GM19463 (cell line): ENCODE data around the gene MMP17.

Experiments used
- ATAC-seq: cut with Tn5 transposase; IDR thresholded peaks from one replicate; pipeline ENCODE4 v1.9.1; 2021; ENCODE audit warnings: mild to moderate bottlenecking, moderate library complexity; ENCODE audit not compliant: unreplicated experiment

MMP17 gene

DNA sequence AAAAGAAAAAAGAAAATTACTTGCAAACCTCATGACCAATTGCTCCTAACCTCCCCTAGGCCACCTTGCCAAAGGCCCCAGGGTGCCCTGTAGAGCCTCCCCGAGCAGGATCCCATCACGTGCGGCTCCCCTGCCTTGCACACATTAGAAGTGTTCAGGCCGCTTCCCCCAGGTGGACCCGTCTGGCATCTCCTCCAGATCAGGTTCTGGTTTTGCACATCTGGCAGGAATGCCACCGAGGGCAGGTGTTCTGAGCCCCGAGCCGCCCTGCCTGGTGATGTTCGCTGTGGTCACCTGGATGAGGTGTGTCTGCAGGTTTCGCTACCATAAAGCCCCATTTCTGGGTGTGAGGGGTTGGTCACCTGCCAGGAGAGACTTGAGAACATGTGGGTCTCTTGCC, 19.3 kb downstream of the MMP17 start:
- ATAC-seq: no peak

DNA sequence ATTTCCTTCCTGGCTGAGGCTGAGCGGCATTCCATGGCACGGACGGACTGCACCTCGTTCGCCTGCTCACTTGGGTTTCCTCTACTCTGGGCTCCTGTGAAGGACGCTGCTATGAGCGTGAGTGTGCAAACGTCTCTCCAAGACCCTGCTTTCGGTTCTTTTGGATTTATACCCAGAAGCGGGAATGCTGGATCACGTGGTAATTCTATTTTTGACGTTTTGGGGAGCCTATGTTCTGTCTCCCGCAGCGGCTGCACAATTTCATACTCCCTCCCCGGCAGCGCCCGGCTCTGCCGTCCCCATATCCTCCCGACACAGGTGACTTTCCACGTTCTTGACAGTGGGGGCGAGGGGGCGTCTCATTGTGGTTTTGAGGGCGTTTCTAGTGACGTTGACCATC, 20.6 kb downstream of the MMP17 start:
- no peak for ATAC-seq

DNA sequence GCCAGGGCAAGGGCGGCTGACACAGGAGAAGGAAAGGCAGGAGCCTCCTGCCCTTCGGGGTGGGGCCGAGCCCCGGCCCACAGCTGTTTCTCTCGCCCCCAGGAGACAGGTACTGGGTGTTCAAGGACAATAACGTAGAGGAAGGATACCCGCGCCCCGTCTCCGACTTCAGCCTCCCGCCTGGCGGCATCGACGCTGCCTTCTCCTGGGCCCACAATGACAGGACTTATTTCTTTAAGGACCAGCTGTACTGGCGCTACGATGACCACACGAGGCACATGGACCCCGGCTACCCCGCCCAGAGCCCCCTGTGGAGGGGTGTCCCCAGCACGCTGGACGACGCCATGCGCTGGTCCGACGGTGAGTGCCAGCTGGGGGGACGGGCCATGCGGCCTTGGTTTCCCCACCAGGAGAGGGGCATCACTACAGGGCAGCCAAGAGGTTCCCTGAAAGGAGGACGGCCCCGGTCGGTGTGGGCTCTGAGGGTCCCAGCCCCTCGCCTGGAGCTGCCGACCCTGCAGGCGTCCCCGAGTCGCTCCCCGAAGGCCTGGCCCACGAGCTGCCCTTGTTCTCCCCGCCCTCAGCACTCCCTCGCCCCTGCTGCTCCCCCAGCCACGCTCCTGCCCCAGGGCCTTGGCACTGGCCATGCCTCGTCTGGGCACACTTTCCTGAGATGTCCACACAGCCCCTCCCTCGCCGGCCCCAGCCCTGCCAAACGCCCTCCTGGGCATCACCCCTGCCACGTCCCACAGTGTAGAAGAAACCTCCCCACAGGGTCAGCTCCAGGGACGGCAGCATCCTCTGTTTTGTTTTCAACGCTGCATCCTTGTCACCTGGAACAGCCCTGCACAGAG, 21.7 kb downstream of the MMP17 start:
- no peak for ATAC-seq

DNA sequence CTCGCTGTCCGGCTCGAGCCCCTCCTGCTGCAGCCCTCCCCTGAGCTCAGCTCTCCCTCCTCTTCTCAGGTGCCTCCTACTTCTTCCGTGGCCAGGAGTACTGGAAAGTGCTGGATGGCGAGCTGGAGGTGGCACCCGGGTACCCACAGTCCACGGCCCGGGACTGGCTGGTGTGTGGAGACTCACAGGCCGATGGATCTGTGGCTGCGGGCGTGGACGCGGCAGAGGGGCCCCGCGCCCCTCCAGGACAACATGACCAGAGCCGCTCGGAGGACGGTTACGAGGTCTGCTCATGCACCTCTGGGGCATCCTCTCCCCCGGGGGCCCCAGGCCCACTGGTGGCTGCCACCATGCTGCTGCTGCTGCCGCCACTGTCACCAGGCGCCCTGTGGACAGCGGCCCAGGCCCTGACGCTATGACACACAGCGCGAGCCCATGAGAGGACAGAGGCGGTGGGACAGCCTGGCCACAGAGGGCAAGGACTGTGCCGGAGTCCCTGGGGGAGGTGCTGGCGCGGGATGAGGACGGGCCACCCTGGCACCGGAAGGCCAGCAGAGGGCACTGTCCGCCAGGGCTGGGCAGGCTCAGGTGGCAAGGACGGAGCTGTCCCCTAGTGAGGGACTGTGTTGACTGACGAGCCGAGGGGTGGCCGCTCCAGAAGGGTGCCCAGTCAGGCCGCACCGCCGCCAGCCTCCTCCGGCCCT, 22.8 kb downstream of the MMP17 start:
- ATAC-seq: no peak

DNA sequence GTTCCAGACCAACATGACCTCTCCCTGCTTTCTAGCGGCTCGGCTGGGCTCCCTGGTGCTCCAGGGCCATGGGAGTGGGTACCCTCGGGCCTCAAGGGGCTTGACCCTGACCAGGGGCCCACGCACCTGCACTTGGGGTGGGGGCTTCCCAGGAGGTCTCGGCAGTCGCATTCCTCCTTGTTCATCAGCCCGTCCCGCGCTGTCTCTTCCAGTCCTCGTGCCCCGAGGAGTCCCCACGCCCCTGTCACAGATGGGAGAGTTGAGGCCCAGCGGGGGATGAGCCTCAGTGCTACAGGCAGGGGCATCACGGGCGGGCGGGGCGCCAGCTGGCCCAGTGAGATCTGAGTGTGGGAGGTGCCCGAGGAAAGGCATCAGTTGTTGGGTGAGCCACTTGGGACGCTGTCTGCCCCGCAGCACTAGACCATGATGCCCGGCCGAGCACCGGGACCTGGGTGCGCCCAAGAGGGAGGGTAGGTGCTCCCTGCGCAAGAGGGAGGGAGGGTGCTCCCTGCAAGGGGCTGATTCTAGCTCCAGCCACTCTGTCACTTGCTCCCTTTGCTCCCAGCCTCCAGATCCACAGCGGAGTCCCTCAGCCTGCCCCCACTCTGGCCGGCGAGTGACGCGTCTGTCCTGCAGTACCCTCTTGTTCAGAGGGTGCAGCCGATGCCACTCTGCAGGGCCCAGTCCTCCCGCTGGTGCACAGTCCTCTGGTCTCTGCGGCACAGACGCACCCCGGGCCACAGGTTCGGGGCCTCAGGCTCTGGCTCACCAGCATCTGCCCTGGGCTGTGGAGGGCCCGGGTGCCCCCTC, 23.8 kb downstream of the MMP17 start:
- ATAC-seq: no peak

DNA sequence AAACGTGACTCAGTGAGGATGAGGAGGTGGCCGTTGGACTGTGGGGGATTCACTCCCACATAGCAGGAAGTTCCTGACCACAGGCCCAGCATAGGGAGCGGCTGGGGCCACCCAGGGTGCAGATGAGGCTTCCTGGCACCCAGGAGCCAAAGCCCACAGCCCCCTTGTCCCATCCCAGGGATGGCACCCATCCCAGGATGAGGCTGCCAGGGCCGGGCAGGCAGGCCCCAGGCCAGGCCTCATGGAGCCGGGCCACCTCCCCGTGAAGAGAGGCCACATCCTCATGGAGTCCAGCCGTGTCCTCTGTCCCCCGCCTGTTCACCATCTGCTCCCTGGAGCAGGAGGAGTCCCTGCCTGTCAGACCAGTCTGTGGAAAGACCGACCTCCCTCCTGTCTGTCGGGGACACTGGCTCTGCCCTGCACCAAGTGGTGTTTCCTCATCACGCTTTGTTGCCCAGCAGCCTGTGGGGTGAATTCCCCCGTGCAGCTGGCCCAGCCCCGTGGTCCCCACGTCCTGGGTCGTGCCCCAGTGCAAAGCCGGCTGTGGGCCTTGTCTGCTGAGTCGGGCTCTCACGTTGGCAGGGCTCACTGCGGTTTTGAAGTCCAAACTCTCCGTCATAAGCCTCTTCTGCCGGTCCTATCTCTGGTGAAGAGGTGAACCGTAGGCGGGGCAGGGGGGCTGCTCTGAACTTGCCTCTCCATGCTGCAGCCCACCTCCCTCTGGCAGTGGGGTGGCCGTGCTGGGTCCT, 24.5 kb downstream of the MMP17 start:
- ATAC-seq: no peak

DNA sequence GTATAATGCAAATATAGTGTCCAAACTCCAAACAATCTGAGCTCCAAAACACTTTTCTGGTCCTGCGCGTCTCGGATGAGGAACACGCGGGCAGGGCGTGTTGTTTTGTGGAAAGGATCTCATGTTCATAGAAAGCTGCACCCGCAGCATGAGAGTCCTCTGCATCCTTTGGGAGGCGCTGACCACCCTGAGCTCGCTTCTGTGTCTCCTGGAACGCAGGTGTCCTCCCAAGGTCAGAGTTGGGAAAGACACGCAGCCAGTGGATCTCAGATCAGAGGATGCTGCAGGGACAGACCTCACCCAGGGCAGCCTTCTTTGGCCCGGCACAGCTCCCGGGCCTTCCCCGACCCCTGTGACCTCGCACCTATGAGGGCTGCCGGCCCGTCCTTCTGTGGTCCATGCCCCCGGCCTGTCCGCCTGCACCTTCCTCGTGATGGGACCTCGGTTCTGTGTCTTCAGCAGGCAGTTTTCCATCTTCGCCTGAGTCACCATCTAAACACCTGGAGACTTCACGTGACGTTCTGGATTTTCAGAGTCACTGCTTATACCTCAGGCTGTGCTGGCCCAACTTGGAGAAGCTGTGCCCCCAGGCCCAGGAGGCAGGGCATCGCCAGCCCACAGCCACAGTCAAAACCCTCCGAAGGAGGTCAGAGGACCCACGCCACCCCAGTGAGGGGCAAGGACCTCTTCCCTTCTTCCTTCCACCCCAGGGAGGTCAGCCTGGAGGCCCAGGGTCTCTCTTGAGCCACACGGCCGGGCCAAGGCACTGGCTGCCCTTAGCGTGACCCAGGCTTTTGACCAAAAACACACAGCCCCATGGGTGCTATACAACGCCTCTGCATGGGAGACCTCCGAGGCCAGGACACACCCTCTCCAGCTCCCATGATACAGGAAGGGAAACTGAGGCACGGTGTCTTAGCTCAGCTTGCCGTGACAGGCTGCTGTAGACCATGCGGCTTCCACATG, 25.9 kb downstream of the MMP17 start:
- no peak for ATAC-seq

DNA sequence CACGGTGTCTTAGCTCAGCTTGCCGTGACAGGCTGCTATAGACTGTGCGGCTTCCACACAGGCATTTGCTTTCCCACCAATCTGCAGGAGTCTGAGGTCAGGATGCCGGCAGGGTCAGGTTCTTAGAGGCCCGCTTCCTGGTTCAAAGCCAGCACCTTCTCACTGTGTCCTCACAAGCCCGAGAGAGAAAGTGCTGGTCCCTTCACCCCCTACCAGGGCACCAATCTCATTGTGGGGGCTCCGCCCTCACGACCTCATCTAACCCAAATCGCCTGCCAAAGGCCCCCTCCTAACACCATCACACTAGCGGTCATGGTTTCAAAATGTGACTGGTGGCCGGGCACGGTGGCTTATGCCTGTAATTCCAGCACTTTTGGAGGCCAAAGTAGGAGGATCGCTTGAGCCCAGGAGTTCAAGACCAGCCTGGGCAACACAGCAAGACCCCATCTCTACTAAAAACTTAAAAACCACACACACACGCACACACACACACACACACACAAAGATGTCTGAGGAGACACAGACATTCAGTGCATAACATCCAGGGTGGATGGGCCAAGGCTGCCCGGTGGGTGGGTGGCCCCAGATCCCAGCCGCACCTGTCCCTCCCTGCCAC, 26.8 kb downstream of the MMP17 start:
- no peak for ATAC-seq

DNA sequence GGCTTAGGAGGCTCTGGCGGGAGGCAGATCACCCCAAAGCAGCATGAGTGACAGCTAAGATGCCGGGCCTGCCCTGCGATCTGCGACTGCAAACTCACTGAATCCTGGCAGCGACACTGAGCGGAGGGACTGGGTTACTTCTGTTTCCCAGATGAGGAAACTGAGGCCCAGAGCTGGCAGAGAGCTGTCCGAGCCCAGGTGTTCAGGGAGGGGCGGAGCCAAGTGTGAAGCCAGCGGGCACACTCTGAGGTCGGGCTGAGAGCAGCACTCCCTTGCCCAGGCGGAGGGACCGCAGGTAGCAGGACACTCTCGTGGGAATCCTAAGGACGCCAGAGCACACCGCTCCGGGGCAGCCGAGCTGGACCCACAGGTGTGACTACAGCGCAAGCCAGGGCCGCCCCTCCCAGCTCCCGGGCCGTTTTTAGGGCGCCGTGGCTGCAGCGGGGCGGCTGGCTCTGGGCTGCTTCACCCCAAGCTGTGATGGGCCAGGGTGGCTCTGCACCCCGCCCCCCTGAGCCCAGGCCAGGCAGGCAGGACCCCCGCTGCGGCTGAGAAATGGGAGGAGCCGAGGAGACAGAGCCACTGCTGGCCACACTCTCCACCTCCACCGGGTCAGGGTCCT, 27.4 kb downstream of the MMP17 start:
- ATAC-seq: no peak

DNA sequence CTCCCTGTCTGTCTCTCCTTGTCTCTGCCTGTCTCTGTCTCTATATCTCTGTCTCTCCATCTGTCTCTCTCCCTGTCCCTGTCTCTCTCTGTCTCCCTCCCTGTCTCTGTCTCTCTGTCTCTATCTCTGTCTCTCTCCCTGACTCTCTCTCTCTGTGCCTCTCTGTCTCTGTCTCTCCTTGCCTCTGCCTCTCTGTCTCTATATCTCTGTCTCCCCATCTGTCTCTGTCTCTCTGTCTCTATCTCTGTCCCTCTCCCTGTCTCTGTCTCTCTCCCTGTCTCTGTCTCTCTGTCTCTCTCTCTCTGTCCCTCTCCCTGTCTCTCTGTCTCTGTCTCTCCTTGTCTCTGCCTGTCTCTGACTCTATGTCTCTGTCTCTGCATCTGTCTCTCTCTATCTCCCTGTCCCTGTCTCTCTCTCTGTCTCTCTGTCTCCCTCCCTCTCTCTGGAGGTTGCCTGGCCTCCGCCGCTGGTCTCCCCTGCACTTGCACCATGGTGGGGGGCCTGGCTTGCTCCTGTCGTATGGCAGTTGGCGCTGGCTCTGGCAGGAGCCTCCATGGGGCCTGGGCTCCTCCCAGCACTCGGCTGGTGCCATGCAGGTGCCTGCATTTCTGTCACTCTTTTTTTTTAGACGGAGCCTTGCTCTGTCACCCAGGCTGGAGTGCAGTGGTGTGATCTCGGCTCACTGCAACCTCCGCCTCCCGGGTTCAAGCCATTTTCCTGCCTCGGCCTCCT, 28.3 kb downstream of the MMP17 start:
- ATAC-seq: no peak

DNA sequence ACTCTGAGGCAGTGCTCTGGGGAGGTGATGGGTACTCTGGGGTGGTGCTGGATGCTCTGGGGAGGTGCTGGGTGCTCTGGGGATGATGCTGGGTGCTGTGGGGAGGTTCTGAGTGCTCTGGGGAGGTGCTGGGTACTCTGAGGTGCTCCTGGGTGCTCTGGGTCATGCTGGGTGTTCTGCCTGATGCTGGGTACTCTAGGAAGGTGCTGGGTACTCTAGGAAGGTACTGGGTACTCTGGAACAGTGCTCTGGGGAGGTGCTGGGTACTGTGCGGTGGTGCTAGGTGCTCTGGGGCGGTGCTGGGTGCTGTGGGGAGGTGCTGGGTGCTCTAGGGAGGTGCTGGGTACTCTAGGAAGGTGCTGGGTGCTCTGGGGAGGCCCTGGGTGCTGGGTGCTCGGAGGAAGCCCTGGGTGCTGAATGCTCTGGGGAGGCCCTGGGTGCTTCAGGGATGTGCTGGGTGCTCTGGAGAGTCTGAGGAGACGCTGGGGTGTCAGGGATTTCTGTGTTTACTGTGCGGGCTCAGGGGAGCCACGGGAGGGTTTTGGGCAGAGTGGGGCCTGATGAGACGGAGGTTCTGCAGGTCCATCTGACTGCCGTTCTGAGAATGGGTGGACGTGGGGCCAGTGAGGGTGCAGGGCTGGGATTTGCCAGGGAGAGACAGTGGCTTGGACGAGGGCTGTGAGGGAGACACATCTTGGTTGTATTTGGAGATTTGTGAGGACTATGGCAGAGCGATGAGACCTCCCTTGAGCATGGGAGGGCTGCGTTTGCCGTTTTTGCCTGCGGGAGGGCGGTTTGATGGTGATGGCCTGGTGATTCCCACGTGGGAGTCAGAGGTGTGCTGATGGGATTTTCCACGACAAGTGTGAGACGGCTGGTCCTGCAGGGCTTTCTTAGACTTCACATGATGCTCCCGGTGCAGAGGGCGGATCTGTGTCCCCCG, 30.0 kb downstream of the MMP17 start:
- no peak for ATAC-seq

DNA sequence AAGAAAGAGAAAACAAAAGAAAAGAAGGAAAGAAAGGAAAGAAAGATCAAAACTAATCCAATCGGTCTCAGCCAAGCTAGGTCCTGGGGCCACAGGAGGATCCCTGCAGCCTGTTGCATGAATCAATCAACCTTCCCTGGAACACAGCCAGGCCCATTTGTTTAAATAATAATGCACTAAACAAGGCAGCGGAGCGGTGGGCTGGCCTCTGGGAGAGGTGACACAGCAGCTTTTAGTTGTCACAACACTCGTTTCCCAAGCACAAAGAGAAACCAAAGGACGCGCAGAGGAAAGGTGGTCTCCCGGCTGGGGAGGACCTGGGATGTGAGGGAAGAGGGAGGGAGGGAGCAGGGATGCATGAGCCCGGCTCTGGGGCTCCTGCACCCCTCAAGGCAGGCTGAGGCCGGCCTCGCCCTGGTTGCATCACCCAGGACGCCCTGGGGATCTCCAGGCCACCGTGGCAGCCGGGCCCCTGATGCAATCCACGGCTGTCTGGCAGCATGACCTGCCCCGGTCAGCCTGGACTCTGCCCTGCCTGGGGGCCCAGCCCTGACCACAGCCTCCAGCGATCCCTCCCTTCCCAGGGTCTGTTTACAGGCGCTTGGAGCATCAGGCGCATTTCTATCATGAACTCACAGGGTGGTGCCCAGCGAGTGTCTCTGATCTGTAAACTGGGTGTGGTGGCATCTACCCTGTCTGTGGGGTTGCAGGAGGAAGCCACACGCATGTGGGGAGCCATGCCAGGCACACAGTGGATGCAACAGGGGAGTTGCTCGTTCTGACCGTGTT, 32.5 kb downstream of the MMP17 start:
- no peak for ATAC-seq

DNA sequence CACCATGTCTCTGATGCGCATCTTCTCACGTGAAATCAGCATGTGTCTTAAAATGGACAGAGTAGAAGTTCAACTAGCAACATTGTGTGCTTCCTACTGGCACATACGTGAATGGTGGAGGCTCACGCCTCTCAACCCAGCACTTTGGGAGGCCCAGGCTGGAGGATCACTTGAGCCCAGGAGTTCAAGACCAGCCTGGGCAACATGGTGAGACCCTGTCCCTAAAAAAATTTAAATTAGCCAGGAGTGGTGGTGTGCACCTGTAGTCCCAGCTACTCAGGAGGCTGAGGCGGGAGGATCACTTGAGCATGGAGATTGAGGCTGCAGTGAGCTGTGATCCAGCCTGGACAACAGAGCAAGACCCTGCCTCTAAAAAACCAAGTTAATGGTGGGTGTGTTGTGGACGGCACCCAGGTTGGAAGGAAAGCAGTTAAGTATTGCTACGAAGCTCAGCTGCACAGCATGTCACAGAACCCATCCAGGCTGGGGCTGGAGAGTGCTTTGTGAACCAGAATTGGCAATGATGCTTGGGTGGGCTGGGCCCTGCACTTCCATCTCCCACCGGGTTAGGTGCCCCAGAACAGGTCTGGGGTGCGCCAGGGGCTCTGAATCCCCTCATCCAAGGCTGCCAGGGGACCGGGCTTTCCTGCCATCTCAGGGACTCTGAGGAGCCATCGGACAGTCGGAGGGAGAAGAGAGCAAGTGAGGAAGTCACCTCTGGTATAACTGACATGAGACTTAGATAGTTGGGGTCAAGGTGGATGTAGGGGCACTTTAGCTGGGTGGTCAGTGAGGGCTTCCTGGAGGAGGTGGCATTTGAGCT, 33.3 kb downstream of the MMP17 start:
- ATAC-seq: no peak

DNA sequence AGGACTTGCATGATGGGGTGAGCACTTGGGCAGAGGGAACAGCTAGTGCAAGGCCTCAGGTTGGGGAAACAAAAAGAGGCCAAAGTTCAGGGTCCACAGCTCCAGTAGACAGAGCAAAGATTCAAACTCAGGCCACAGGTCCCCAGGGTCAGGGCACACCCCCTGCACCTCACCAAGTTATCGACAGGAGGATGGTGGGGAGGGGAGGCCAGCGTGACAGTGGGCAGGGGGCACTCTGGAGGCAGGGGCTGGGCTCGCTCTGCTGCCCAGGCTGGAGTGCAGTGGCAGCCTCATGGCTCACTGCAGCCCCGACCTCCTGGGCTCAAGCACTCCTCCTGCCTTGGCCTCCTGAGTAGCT, 33.9 kb downstream of the MMP17 start:
- ATAC-seq: no peak

DNA sequence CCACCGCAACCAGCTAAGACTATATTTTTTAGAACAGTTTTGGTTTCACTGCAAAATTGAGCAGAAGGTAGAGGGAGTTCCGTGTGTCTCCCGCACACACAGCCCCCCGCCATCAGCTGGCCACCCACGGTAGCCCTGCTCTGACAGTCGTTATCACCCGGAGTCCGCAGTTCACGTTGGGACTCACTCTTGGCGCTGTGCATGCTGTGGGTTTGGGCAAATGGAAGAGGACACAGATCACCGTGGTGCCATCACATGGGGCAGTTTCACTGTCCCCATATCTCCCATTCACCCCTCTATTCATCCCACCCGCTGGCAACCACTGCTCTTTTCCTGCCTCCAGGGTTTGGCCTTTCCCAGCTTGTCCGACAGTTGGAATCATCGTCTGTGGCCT, 34.4 kb downstream of the MMP17 start:
- ATAC-seq: no peak
